HPDE6-E6E7 (cell line): ENCODE results near the gene NR1D1.

ENCODE experiments used
- DNase-seq: peaks from one replicate; pipeline ENCODE4 v3.0.0; 2011; ENCODE audit warnings: missing footprints; ENCODE audit errors: extremely low spot score

Gene NR1D1

DNA sequence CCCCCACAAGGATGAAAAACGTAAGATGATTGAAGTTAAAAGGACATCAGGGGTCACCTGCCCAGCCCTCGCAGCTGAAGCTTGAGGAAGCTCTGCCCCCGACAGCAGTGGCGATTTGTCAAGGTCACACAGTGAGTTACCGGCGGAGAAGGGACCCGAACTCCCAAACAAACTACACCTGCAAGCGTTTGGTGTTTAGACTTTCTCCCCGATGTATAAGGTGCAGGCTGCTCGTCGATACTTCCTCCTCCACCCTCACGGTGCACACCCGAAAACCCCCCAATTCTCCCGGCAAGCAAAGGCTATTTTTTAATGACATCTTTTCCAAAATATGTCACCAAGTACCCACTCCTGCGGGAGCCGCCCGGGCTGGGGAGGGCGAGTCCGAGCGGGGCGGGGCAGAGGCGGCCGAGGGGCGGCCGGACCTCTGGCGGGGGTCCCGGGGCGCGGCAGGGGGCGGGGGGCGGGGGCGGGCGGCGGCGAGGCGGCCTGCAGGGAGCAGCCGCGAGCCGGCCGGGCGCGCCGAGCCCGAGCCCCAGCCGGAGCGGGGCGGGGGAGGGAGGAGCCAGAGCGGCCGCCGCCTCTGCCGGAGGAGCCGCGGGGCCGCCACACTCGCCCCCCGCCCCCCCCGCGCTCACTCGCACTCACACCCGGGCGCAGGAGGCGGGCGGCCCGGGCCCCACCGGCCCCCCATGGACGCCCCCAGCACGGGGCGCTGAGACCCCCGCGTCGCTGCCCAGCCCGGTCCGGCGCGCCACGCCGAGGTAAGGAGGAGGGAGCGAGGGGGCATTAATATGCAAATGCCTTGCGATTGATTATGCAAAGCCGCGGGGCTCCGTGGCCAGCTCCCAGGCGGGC, 37.8 kb downstream of the NR1D1 start, which contains the start of gene THRA:
THRA (plus strand) TSS at position 637 of the 858 bp plus-strand sequence. CDS start 11,524 bp downstream, outside the sequence.
- peak; percentile 67 for DNase-seq

DNA sequence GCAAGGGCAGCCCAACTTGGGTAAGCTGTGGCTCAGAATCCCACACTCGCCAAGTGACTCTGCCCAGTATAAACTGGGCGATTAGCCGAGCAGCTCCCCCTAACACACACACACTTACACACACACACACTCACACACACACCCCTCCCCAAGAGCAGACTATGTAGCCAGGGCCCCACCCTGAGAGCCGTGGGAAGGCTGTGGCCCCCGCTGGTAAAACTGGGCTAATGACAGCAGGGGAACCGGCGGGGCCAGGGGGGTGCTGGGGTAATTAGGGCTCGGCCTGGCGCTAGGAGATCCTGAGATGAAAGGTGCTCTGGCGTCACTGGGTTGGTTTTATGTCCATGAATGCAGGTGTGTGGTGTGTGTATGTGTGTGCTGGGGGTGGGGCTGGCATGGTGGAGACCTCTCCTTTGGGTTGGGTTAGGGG, 38.8 kb downstream of the NR1D1 start:
- no peak for DNase-seq

DNA sequence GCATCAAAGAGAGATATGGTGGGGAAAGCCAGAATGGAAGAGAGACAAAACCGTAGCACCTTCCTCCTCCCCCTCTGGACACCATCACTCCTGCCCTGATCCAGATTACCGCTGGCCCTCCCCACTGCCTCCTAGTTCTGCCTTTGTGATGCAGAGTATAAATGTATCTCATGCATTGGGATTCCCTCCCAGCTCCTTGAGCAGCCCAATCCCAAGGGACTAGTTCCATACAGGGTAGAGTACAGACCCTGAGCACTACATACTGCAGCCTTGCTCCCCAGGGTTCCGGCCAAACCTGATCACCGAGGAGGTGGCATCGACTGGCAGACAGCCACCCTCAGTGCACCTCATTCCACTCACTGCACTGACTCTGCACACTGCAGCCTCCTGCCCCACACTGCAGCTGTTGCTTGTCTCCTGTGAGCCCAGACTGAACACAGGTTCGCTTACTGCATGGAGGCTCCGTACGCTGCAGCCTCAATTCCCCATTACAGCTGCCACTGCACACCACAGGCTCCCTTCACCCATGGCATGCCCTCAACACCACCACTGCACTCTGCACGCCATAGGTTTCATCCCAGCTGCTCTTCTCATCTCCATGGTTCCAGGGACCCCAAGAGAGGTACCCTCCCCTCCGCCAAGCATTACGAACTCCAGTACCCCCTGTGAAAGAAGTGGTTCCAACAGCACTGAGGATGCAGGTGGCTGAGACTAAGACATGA, 39.3 kb downstream of the NR1D1 start:
- no peak for DNase-seq

DNA sequence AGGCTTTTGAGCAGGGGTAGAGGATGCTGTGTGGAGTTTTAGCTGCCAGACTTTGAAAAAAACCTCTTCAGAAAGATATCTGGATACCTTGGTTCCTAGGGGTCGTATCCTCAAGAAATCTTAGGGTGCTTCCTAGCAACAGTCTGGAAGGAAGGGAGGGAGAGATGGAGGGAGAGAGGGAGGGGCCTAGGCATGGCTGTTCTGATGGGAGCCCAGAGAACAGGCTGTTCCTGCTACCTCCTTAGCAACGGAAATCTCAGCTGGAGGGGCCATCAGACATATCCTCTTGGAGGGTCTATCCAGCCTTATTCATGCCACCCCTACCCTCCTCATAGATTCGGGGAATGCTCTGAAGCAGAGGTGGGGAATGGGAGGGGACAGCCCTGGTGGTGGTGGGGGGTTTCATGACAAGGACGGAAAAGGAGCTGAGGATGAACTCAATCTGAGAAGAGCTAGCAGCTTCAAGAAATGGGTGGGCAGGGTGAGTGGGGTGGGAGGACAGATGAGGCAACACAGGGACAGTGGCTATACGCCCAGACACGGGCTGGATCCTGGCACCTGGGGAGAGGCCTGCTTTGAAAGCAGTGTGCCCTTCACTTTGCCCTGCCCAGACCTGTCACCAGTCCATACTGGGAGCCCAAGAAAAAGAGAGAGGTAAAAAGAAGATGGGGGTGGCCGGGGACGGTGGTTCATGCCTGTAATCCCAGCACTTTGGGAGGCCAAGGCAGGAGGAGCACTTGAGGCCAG, 40.5 kb downstream of the NR1D1 start:
- no peak for DNase-seq

GRCh38 chr17:40058865-40059264, 41.5 kb downstream of the NR1D1 start:
- DNase-seq = no peak

GRCh38 chr17:40058186-40058784, 42.1 kb downstream of the NR1D1 start:
- no peak for DNase-seq

GRCh38 chr17:40056379-40057015, 43.9 kb downstream of the NR1D1 start:
- no peak for DNase-seq
